Sigmoid colon (tissue), 7 donors: ENCODE measurements around the gene ARL4D. TPM values are rescaled to one million over a fixed set of nuclear protein-coding genes. Genes with fewer than 3 reads are reported as not detected.
A peak's percentile ranks its signal among the peaks of the same experiment; 100 is the strongest.

ENCODE experiments used
- DNase-seq: peaks from one replicate; pipeline ENCODE4 v3.0.0-alpha.2; 2019
- H3K27ac ChIP-seq, 4 donors: fragments of 200-600 bp; sonication (generic); one replicate each; pipeline ENCODE4 v1.5.1; 2016 to 2019; ENCODE audit warnings: mild to moderate bottlenecking in 1 of 4
- H3K27me3 ChIP-seq, 3 donors: fragments of 200-600 bp; sonication (generic); one replicate each; pipeline ENCODE4 v1.5.1; 2019; ENCODE audit warnings: mild to moderate bottlenecking in 1 of 3
- H3K36me3 ChIP-seq, 4 donors: fragments of 200-600 bp; sonication (generic); one replicate each; pipeline ENCODE4 v1.5.1; 2016 to 2019
- H3K4me1 ChIP-seq, 4 donors: fragments of 200-600 bp; sonication (generic); one replicate each; pipeline ENCODE4 v1.5.1; 2017 to 2019
- H3K4me3 ChIP-seq, 4 donors: fragments of 200-600 bp; sonication (generic); one replicate each; pipeline ENCODE4 v1.5.1; 2017 to 2019; ENCODE audit warnings: mild to moderate bottlenecking in 2 of 4, moderate library complexity in 1 of 4
- H3K9me3 ChIP-seq, 4 donors: fragments of 200-600 bp in 3 of 4; sonication (generic) in 3 of 4; one replicate each; pipeline versions ENCODE4 v1.5.1 to v1.6.1; 2013 to 2019
- CTCF ChIP-seq, 4 experiments: fragments of 450-650 bp in 3 of 4; fragments of 200-600 bp in 1 of 4; IDR thresholded peaks; one replicate each; pipeline ENCODE4 v1.5.1; 2016 to 2019; ENCODE audit warnings: antibody characterized with exemption in 4 of 4, mild to moderate bottlenecking in 3 of 4, moderate library complexity in 2 of 4
- EP300 ChIP-seq, 4 donors: sonication (generic); formaldehyde crosslinking; IDR thresholded peaks; one replicate each; pipeline ENCODE4 v1.6.1; 2017; ENCODE audit warnings: antibody characterized with exemption in 4 of 4
- POLR2A ChIP-seq, 2 donors: fragments of 450-650 bp; IDR thresholded peaks; one replicate each; pipeline ENCODE4 v1.6.1; 2016; ENCODE audit warnings: antibody characterized with exemption in 2 of 2, mild to moderate bottlenecking in 2 of 2, moderate library complexity in 2 of 2
- POLR2AphosphoS5 ChIP-seq, 4 donors: sonication (generic); formaldehyde crosslinking; IDR thresholded peaks; one replicate each; pipeline ENCODE4 v1.6.1; 2017; ENCODE audit warnings: antibody characterized with exemption in 4 of 4
- WGBS, 2 donors: extraction: QIAGEN DNeasy Blood & Tissue Kit; methylation state at CpG; one replicate each; pipeline ENCODE4 v1.1.7; 2013; 5-methylcytosine and 5-hydroxymethylcytosine counted together
- intact Hi-C: fragments of 100-400 bp; cut with DNase I; formaldehyde crosslinking; loops from one replicate; pipeline ENCODE4 v1.15.1; 2023
- polyA plus RNA-seq, 3 donors: library from polyadenylated mRNA; stranded (reverse); fragments of 200-250 nt; gene quantifications; one replicate each; pipeline ENCODE4 v1.2.3, GENCODE V29; 2013
- total RNA-seq, 4 donors: library from RNA; depleted of rRNA; stranded (reverse); fragments of >200 nt; gene quantifications; one replicate each; pipeline ENCODE4 v1.1.0, GENCODE V29; 2016
- donor health status: healthy with polysubstance abuse.
- donor health status: Bipolar disorder and iron deficiency.
- donor health status: healthy.

ARL4D gene
- total and polyA plus RNA-seq, 7 donors: 1.4 to 52.1 (median 18.6) TPM

GRCh38 chr17:43402567-43402966 lies 3.8 kb downstream of the ARL4D start:
- DNase-seq: peak; percentile 46
- 93 to 94% methylated on average over 3 of the region's 3 CpGs for WGBS, 2 donors
- TF ChIP-seq POLR2A (IDR thresholded peaks at IDR 0.05) (no peak), POLR2AphosphoS5 (IDR thresholded peaks at IDR 0.05) (no peak), EP300 (IDR thresholded peaks at IDR 0.05) (no peak), CTCF (IDR thresholded peaks at IDR 0.05) (no peak)
- peak overlapping the region; percentile 90 to 96 (median 94) for H3K27ac ChIP-seq
- peaks cover 0 to 7% (median 2%) of the 10 kb centered on the region in 4 donors for H3K36me3 ChIP-seq
- H3K4me3 ChIP-seq: peak overlapping the region in 1 of 4 donors; percentile 90
- no peaks in the 10 kb centered on the region for H3K9me3 ChIP-seq
- H3K4me1 ChIP-seq: peaks cover 6 to 67% (median 46%) of the 10 kb centered on the region in 4 donors
- no peaks in the 10 kb centered on the region for H3K27me3 ChIP-seq
- intact Hi-C loops: loop anchor here (10.0 kb wide), 1 partner anchor 502 kb away; the partner anchor contains the start of gene MPP2

- intact Hi-C loops: loop anchor here (10.0 kb wide), 1 partner anchor 501 kb away; the partner anchor contains the start of gene MPP2
- 88 to 91% methylated on average over 5 of the region's 5 CpGs for WGBS, 2 donors
- Histone ChIP-seq H3K36me3 (peaks cover 0 to 7% (median 2%) of the 10 kb centered on the region in 4 donors), H3K27me3 (no peaks in the 10 kb centered on the region), H3K9me3 (no peaks in the 10 kb centered on the region), H3K27ac (peak overlapping the region in 3 of 4 donors; percentile 92 to 96 (median 95)), H3K4me1 (peaks cover 0 to 63% (median 45%) of the 10 kb centered on the region in 4 donors), H3K4me3 (no peak overlapping the region)
- no peak for TF ChIP-seq CTCF (IDR thresholded peaks at IDR 0.05)
- no peak for TF ChIP-seq POLR2A (IDR thresholded peaks at IDR 0.05)
- TF ChIP-seq POLR2AphosphoS5 (IDR thresholded peaks at IDR 0.05): peak in 2 of 4 donors; percentile 27 to 28
- no peak for TF ChIP-seq EP300 (IDR thresholded peaks at IDR 0.05)
- no peak for DNase-seq
These were observed 5.1 kb downstream of the ARL4D start for GRCh38 chr17:43403846-43404245.

GRCh38 chr17:43405861-43406260 lies 7.1 kb downstream of the ARL4D start:
- Histone ChIP-seq H3K9me3 (no peaks in the 10 kb centered on the region), H3K27me3 (no peaks in the 10 kb centered on the region), H3K36me3 (no peaks in the 10 kb centered on the region), H3K4me1 (peaks cover 0 to 54% (median 45%) of the 10 kb centered on the region in 4 donors), H3K4me3 (no peak overlapping the region), H3K27ac (peak overlapping the region in 3 of 4 donors; percentile 64 to 81 (median 75))
- no peak for TF ChIP-seq POLR2AphosphoS5 (IDR thresholded peaks at IDR 0.05)
- no peak for DNase-seq
- intact Hi-C loops: loop anchor here (10.0 kb wide), 1 partner anchor 499 kb away; the partner anchor contains the start of gene MPP2

- H3K4me1 ChIP-seq: peaks cover 0 to 54% (median 47%) of the 10 kb centered on the region in 4 donors
- intact Hi-C loops: loop anchor here (10.0 kb wide), 1 partner anchor 498 kb away; the partner anchor contains the start of gene MPP2
These were observed 8.2 kb downstream of the ARL4D start for GRCh38 chr17:43406676-43407645.

More at GRCh38 chr17:43406676-43407645, 8.2 kb downstream of the ARL4D start:
- Histone ChIP-seq H3K9me3 (no peaks in the 10 kb centered on the region), H3K36me3 (no peaks in the 10 kb centered on the region), H3K27ac (peak overlapping the region; percentile 29 to 81 (median 70)), H3K4me3 (no peak overlapping the region), H3K27me3 (no peaks in the 10 kb centered on the region)
- TF ChIP-seq CTCF (IDR thresholded peaks at IDR 0.05) (no peak), POLR2AphosphoS5 (IDR thresholded peaks at IDR 0.05) (no peak), POLR2A (IDR thresholded peaks at IDR 0.05) (no peak), EP300 (IDR thresholded peaks at IDR 0.05) (no peak)
- DNase-seq: no peak
- 78 to 83% methylated on average over 10 of the region's 10 CpGs for WGBS, 2 donors
